H1 (cell line): ENCODE measurements around the gene KCTD8. TPM values are rescaled to one million over a fixed set of nuclear protein-coding genes. Genes with fewer than 3 reads are reported as not detected.

Source experiments
- CBX8 ChIP-seq: fragments of 300-800, 300-1000 bp; sonication (generic); IDR thresholded peaks from 2 replicates; pipeline ENCODE4 v1.7.1; 2016; ENCODE audit warnings: low read depth, low read length, borderline replicate concordance
- CEBPB ChIP-seq: IDR thresholded peaks from 2 replicates; pipeline ENCODE4 v1.6.1; 2012; ENCODE audit warnings: low read depth, low read length
- CREB1 ChIP-seq: IDR thresholded peaks from 2 replicates; pipeline ENCODE4 v1.6.1; 2012; ENCODE audit warnings: inconsistent platforms
- FOSL1 ChIP-seq: IDR thresholded peaks from 2 replicates; pipeline ENCODE4 v1.6.1; 2011; ENCODE audit warnings: mild to moderate bottlenecking, low read depth, low read length, moderate library complexity; ENCODE audit not compliant: insufficient read depth
- RAD21 ChIP-seq, 2 experiments: IDR thresholded peaks in 1 of 2; conservative IDR thresholded peaks in 1 of 2; 2 replicates each; pipeline ENCODE4 v1.6.1; 2011; ENCODE audit warnings: low read depth in 2 of 2, low read length in 2 of 2, improper control_type of control experiment in 1 of 2, inconsistent platforms in 1 of 2, mild to moderate bottlenecking in 1 of 2, moderate library complexity in 1 of 2
- SP1 ChIP-seq: IDR thresholded peaks from 2 replicates; pipeline ENCODE4 v1.6.1; 2011; ENCODE audit warnings: low read depth, low read length
- polyA plus RNA-seq, 7 experiments: library from polyadenylated mRNA; depleted of rRNA in 3 of 7; stranded (reverse) in 5 of 7; unstranded in 2 of 7; fragments of >200 nt in 5 of 7; fragments of 200-250 nt in 2 of 7; gene quantifications; 1 replicate in 5 of 7; 2 replicates in 1 of 7; 4 replicates in 1 of 7; pipeline versions ENCODE4 v1.2.1 to v1.2.3, GENCODE V29; 2011 to 2013; ENCODE audit warnings: missing spikeins in 2 of 7, mixed read lengths in 2 of 7
- total RNA-seq: library from RNA; stranded (reverse); fragmentation: NEBNext Ultra II Directional; extraction: Animal tissue kit (Norgen Biotek cat#: 25700); gene quantifications from 2 replicates; pipeline ENCODE4 v1.2.1, GENCODE V29; 2021
- TF ChIP-seq, protein P1 (sequence below): fragments of 300-600 bp; sonication (generic); IDR thresholded peaks from 2 replicates; pipeline ENCODE4 v1.7.1; 2012; ENCODE audit warnings: low read length, moderate library complexity, mild to moderate bottlenecking, inconsistent platforms; ENCODE audit not compliant: insufficient replicate concordance

KCTD8 gene
- total and polyA plus RNA-seq, 2 of the 8 experiments (the other 6 are each of a cell fraction or from before 2014, with no cell fraction given) = 2.9 to 3.7 TPM

DNA sequence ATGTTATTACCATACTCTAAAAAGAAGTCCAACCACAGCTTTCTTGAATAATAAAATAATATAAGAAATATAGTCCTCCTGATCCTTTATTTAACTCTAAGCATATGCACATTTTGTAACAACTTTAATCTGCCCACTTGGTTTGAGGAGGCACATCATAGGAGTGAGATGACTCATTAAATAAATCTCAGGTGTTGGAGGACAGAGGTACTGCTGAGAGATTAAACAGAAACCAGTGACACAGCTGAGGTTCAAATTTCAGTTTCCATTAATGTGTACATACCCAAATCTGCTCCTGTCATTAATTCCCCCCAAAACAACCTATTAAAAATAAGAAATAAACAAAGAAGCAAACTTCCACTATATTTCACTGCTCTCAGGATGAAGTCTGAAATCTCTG lies 211.0 kb downstream of the KCTD8 start (continued):
- TF ChIP-seq, protein P1, sequence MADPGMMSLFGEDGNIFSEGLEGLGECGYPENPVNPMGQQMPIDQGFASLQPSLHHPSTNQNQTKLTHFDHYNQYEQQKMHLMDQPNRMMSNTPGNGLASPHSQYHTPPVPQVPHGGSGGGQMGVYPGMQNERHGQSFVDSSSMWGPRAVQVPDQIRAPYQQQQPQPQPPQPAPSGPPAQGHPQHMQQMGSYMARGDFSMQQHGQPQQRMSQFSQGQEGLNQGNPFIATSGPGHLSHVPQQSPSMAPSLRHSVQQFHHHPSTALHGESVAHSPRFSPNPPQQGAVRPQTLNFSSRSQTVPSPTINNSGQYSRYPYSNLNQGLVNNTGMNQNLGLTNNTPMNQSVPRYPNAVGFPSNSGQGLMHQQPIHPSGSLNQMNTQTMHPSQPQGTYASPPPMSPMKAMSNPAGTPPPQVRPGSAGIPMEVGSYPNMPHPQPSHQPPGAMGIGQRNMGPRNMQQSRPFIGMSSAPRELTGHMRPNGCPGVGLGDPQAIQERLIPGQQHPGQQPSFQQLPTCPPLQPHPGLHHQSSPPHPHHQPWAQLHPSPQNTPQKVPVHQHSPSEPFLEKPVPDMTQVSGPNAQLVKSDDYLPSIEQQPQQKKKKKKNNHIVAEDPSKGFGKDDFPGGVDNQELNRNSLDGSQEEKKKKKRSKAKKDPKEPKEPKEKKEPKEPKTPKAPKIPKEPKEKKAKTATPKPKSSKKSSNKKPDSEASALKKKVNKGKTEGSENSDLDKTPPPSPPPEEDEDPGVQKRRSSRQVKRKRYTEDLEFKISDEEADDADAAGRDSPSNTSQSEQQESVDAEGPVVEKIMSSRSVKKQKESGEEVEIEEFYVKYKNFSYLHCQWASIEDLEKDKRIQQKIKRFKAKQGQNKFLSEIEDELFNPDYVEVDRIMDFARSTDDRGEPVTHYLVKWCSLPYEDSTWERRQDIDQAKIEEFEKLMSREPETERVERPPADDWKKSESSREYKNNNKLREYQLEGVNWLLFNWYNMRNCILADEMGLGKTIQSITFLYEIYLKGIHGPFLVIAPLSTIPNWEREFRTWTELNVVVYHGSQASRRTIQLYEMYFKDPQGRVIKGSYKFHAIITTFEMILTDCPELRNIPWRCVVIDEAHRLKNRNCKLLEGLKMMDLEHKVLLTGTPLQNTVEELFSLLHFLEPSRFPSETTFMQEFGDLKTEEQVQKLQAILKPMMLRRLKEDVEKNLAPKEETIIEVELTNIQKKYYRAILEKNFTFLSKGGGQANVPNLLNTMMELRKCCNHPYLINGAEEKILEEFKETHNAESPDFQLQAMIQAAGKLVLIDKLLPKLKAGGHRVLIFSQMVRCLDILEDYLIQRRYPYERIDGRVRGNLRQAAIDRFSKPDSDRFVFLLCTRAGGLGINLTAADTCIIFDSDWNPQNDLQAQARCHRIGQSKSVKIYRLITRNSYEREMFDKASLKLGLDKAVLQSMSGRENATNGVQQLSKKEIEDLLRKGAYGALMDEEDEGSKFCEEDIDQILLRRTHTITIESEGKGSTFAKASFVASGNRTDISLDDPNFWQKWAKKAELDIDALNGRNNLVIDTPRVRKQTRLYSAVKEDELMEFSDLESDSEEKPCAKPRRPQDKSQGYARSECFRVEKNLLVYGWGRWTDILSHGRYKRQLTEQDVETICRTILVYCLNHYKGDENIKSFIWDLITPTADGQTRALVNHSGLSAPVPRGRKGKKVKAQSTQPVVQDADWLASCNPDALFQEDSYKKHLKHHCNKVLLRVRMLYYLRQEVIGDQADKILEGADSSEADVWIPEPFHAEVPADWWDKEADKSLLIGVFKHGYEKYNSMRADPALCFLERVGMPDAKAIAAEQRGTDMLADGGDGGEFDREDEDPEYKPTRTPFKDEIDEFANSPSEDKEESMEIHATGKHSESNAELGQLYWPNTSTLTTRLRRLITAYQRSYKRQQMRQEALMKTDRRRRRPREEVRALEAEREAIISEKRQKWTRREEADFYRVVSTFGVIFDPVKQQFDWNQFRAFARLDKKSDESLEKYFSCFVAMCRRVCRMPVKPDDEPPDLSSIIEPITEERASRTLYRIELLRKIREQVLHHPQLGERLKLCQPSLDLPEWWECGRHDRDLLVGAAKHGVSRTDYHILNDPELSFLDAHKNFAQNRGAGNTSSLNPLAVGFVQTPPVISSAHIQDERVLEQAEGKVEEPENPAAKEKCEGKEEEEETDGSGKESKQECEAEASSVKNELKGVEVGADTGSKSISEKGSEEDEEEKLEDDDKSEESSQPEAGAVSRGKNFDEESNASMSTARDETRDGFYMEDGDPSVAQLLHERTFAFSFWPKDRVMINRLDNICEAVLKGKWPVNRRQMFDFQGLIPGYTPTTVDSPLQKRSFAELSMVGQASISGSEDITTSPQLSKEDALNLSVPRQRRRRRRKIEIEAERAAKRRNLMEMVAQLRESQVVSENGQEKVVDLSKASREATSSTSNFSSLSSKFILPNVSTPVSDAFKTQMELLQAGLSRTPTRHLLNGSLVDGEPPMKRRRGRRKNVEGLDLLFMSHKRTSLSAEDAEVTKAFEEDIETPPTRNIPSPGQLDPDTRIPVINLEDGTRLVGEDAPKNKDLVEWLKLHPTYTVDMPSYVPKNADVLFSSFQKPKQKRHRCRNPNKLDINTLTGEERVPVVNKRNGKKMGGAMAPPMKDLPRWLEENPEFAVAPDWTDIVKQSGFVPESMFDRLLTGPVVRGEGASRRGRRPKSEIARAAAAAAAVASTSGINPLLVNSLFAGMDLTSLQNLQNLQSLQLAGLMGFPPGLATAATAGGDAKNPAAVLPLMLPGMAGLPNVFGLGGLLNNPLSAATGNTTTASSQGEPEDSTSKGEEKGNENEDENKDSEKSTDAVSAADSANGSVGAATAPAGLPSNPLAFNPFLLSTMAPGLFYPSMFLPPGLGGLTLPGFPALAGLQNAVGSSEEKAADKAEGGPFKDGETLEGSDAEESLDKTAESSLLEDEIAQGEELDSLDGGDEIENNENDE = no peak
- TF ChIP-seq CREB1 = no peak
- TF ChIP-seq CEBPB = no peak
- TF ChIP-seq SP1 = no peak
- TF ChIP-seq CBX8 = no peak
- TF ChIP-seq FOSL1 = no peak
- TF ChIP-seq RAD21 (IDR thresholded peaks at IDR 0.05 in 1 of 2, conservative IDR thresholded peaks at IDR 0.05 in 1 of 2; ENCODE audit: low read depth in 2 of 2, low read length in 2 of 2) = no peak
